ENCODE results near the gene KIF24.
"Not testable (repeated sequence)": the region's sequence is repeated elsewhere in the genome, so short reads cannot be mapped to it uniquely, and the experiment has no call there.

The KIF24 gene

GRCh38 chr9:34331196-34331595 is 2.1 kb upstream of the KIF24 start:
- no peak for DNase-seq (ENCODE audit: low read depth in 2 of 2)

- DNase-seq (ENCODE audit: low read depth in 2 of 2) = no peak
Observed at GRCh38 chr9:34328500-34328986, 525 bp downstream of the KIF24 start.

GRCh38 chr9:34326690-34327089 is 2.4 kb downstream of the KIF24 start:
- DNase-seq (ENCODE audit: low read depth in 2 of 2) = no peak

GRCh38 chr9:34322899-34323591 is 6.0 kb downstream of the KIF24 start:
- DNase-seq (ENCODE audit: low read depth in 2 of 2) = no peak

GRCh38 chr9:34321451-34321850 is 7.6 kb downstream of the KIF24 start:
- DNase-seq (ENCODE audit: low read depth in 2 of 2) = no peak

GRCh38 chr9:34318163-34318790 is 10.8 kb downstream of the KIF24 start:
- DNase-seq (ENCODE audit: low read depth in 2 of 2) = no peak

- no peak for DNase-seq (ENCODE audit: low read depth in 2 of 2)
Observed at GRCh38 chr9:34317436-34317835, 11.6 kb downstream of the KIF24 start.

- no peak for DNase-seq (ENCODE audit: low read depth in 2 of 2)
Observed at GRCh38 chr9:34311499-34312185, 17.4 kb downstream of the KIF24 start.

GRCh38 chr9:34310215-34310614 is 18.9 kb downstream of the KIF24 start:
- DNase-seq (ENCODE audit: low read depth in 2 of 2) = no peak

GRCh38 chr9:34308316-34308715 is 20.8 kb downstream of the KIF24 start:
- not testable (repeated sequence) for DNase-seq (ENCODE audit: low read depth in 2 of 2)

- not testable (repeated sequence) for DNase-seq (ENCODE audit: low read depth in 2 of 2)
Observed at GRCh38 chr9:34301064-34301463, 28.0 kb downstream of the KIF24 start.

- DNase-seq (ENCODE audit: low read depth in 2 of 2) = no peak
Observed at GRCh38 chr9:34292552-34292951, 36.5 kb downstream of the KIF24 start.

GRCh38 chr9:34291423-34291822 is 37.6 kb downstream of the KIF24 start:
- no peak for DNase-seq (ENCODE audit: low read depth in 2 of 2)

GRCh38 chr9:34291023-34291422 is 38.0 kb downstream of the KIF24 start:
- no peak for DNase-seq (ENCODE audit: low read depth in 2 of 2)

- no peak for DNase-seq (ENCODE audit: low read depth in 2 of 2)
Observed at GRCh38 chr9:34289159-34289558, 39.9 kb downstream of the KIF24 start.

GRCh38 chr9:34282096-34282495 is 47.0 kb downstream of the KIF24 start:
- no peak for DNase-seq (ENCODE audit: low read depth in 2 of 2)

- no peak for DNase-seq (ENCODE audit: low read depth in 2 of 2)
Observed at GRCh38 chr9:34279411-34279810, 49.7 kb downstream of the KIF24 start.

Measured in stimulated activated CD4-positive, alpha-beta T cell treated with anti-CD3 and anti-CD28 coated beads, Interleukin-1b, Interleukin-23, amount 100 ng/mL, for 1 hour (primary cell).